ENCODE data around the gene PDE11A.

DNA sequence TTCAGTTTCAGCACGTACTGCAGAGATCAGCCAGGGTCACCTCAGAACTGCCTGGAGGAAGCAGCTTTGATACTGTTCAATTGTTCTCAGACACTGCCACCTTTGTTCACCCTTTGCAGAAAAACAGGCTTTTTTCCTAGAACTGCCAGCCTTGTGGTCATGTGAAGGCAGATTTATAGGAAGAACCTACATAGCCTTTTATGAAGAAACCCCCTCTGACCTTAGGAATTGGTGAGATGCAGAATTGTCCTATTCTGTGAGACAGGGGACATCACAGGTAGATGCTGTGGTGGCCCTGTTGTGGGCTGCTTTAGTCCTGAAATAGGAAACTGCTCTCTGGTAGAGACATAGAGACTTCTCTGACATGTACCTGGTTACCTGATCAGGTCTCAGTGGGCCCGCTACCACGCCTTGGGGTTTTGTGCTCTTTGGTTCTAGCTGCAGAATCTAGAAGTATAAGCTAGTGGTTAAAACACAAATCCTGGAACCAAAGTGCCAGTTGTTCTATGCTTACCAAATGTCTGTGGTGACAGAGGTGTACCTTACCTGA is 473.4 kb downstream of the PDE11A start:
- TF ChIP-seq, protein P1, sequence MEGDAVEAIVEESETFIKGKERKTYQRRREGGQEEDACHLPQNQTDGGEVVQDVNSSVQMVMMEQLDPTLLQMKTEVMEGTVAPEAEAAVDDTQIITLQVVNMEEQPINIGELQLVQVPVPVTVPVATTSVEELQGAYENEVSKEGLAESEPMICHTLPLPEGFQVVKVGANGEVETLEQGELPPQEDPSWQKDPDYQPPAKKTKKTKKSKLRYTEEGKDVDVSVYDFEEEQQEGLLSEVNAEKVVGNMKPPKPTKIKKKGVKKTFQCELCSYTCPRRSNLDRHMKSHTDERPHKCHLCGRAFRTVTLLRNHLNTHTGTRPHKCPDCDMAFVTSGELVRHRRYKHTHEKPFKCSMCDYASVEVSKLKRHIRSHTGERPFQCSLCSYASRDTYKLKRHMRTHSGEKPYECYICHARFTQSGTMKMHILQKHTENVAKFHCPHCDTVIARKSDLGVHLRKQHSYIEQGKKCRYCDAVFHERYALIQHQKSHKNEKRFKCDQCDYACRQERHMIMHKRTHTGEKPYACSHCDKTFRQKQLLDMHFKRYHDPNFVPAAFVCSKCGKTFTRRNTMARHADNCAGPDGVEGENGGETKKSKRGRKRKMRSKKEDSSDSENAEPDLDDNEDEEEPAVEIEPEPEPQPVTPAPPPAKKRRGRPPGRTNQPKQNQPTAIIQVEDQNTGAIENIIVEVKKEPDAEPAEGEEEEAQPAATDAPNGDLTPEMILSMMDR (IDR thresholded peaks at IDR 0.05) = no peak
- no peak for TF ChIP-seq POLR2A (IDR thresholded peaks at IDR 0.05)
